GM23248 (cell line): ENCODE results near the gene PPP1R13B. TPM values are rescaled to one million over a fixed set of nuclear protein-coding genes. Genes with fewer than 3 reads are reported as not detected.

ENCODE experiments used
- DNase-seq: peaks from one replicate; pipeline ENCODE4 v3.0.0-alpha.2; 2015
- H2AFZ ChIP-seq: fragments of 200-600 bp; sonication (generic); 2 replicates; pipeline ENCODE4 v1.6.1; 2016; ENCODE audit warnings: antibody characterized with exemption
- H3F3A ChIP-seq: fragments of 200-600 bp; sonication (generic); 2 replicates; pipeline ENCODE4 v1.6.1; 2016; ENCODE audit warnings: mild to moderate bottlenecking, antibody characterized with exemption, mixed run types; ENCODE audit not compliant: insufficient read depth
- H3K27ac ChIP-seq: fragments of 200-600 bp; sonication (generic); 2 replicates; pipeline ENCODE4 v1.5.1; 2016; ENCODE audit warnings: mild to moderate bottlenecking
- H3K27me3 ChIP-seq: fragments of 200-600 bp; sonication (generic); replicated peaks from 2 replicates; pipeline ENCODE4 v1.6.1; 2016; ENCODE audit warnings: mild to moderate bottlenecking; ENCODE audit not compliant: insufficient read depth
- H3K36me3 ChIP-seq: fragments of 200-600 bp; sonication (generic); 2 replicates; pipeline ENCODE4 v1.6.1; 2016; ENCODE audit warnings: low read depth, mild to moderate bottlenecking
- H3K4me1 ChIP-seq: fragments of 200-600 bp; sonication (generic); 2 replicates; pipeline ENCODE4 v1.6.1; 2016; ENCODE audit warnings: mild to moderate bottlenecking; ENCODE audit not compliant: insufficient read depth
- H3K4me2 ChIP-seq: fragments of 200-600 bp; sonication (generic); one replicate; pipeline ENCODE4 v1.6.1; 2016; ENCODE audit warnings: mild to moderate bottlenecking; ENCODE audit not compliant: unreplicated experiment
- H3K4me3 ChIP-seq: fragments of 200-600 bp; sonication (generic); 2 replicates; pipeline ENCODE4 v1.5.1; 2016; ENCODE audit warnings: mild to moderate bottlenecking
- H3K79me2 ChIP-seq: fragments of 200-600 bp; sonication (generic); 2 replicates; pipeline ENCODE4 v1.6.1; 2016; ENCODE audit warnings: mild to moderate bottlenecking; ENCODE audit not compliant: insufficient read depth
- H3K9ac ChIP-seq: fragments of 200-600 bp; sonication (generic); 2 replicates; pipeline ENCODE4 v1.6.1; 2016; ENCODE audit warnings: mild to moderate bottlenecking
- H3K9me2 ChIP-seq: fragments of 200-600 bp; sonication (generic); 2 replicates; pipeline ENCODE4 v1.6.1; 2016; ENCODE audit warnings: mixed run types, mild to moderate bottlenecking, moderate library complexity; ENCODE audit not compliant: insufficient read depth
- H3K9me3 ChIP-seq: fragments of 200-600 bp; sonication (generic); one replicate; pipeline ENCODE4 v1.6.1; 2017; ENCODE audit warnings: low read depth
- H4K20me1 ChIP-seq: fragments of 200-600 bp; sonication (generic); 2 replicates; pipeline ENCODE4 v1.6.0; 2016; ENCODE audit not compliant: insufficient read depth
- EZH2 ChIP-seq: fragments of 200-600 bp; sonication (generic); IDR thresholded peaks from 2 replicates; pipeline ENCODE4 v1.6.1; 2018; ENCODE audit warnings: antibody characterized with exemption, mild to moderate bottlenecking; ENCODE audit not compliant: insufficient read depth, poor library complexity, severe bottlenecking
- EZH2phosphoT487 ChIP-seq: fragments of 200-600 bp; sonication (generic); IDR thresholded peaks from 2 replicates; pipeline ENCODE4 v1.6.1; 2018; ENCODE audit warnings: antibody characterized with exemption, moderate library complexity, mild to moderate bottlenecking, low read depth; ENCODE audit not compliant: insufficient read depth
- WGBS, 2 experiments: methylation state at CpG; one replicate each; pipeline ENCODE4 v1.1.6; 2015 to 2017; ENCODE audit warnings: low lambda C conversion rate in 2 of 2, low coverage in 1 of 2; ENCODE audit errors: missing lambda C conversion rate in 2 of 2; 5-methylcytosine and 5-hydroxymethylcytosine counted together
- in situ Hi-C: fragments of 300-500 bp; cut with MboI; formaldehyde crosslinking; loops from 2 replicates; pipeline ENCODE4 v1.15.0; 2020
- polyA plus RNA-seq: library from polyadenylated mRNA; unstranded; fragments of >200 nt; fragmentation: Nextera tagmentation; extraction: Ambion mirVana; gene quantifications from 2 replicates; pipeline ENCODE4 v1.2.1, GENCODE V29; 2016
- total RNA-seq: library from RNA; depleted of rRNA; stranded (reverse); fragments of >200 nt; shearing (Covaris generic); gene quantifications from 2 replicates; pipeline ENCODE4 v1.2.3, GENCODE V29; 2014

The PPP1R13B gene
- total and polyA plus RNA-seq, 2 experiments from 2014 or later, result 2.0 to 4.6 TPM

DNA sequence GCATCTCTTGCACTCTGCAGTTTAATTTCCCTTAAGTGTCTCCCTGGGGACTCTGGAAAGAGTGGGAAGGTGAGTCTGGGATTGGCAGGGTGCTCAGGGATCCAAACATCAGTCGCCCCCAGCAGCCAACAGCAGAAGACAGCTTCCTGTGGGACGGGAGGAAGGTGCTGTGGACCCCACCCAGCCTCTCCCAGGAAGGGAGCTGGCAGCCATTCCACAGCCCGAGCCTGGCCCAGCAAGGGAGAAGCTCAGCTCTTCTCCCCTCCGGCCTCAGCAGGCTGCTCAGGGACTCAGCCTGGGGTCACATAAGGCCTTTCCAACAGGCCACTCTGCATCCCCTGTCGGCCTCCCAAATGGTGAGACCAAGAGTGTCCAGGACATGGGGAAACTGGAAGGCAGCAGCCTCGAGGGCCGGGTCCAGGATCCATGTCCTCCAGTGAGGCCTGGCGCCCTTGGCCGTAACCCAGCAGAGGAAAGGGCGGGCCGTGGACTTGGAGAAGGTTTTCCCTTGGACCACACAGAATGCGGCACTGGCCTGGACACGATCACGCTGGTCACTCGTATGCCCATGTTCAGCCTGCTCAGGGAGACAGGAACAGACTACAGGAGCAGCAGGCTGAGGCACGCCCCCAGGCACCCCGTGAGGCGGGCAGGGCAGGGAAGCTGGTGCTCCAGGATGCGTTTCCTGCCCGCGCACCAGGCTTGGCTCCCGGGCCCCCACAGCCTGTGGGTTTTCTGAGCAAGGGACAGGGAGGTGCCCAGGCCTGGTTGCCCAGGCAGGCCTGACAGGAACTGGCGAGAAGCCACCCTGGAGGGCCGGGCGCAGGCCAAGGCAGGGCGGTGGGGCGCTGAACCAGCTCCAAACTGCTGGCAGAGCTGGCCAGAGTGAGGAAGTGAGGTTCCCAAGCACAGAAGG lies 135.6 kb downstream of the PPP1R13B start:
- no peaks in the 10 kb centered on the region; the same call in 1 of the 2 replicates for H3K36me3 ChIP-seq
- H2AFZ ChIP-seq, result no peak overlapping the region
- H3K27ac ChIP-seq, result no peak overlapping the region
- no peak overlapping the region for H3K4me2 ChIP-seq
- no peaks in the 10 kb centered on the region for H3K9me2 ChIP-seq
- peaks cover 8% of the 10 kb centered on the region for H3K79me2 ChIP-seq
- no peak for TF ChIP-seq EZH2
- no peak for TF ChIP-seq EZH2phosphoT487
- H3K9me3 ChIP-seq, result no peaks in the 10 kb centered on the region
- peaks cover 26% of the 10 kb centered on the region; the same call in 1 of the 2 replicates for H3F3A ChIP-seq
- WGBS, 2 experiments, result 49 to 53% methylated on average over 24 to 25 of the region's 27 CpGs
- no peak overlapping the region for H3K4me3 ChIP-seq
- peaks cover 12% of the 10 kb centered on the region; the same call in 1 of the 2 replicates for H3K4me1 ChIP-seq
- H3K9ac ChIP-seq, result no peak overlapping the region
- in situ Hi-C loops, result no loop called here
- H4K20me1 ChIP-seq, result no peaks in the 10 kb centered on the region
- H3K27me3 ChIP-seq, result no peaks in the 10 kb centered on the region
- peak; percentile 41 for DNase-seq

DNA sequence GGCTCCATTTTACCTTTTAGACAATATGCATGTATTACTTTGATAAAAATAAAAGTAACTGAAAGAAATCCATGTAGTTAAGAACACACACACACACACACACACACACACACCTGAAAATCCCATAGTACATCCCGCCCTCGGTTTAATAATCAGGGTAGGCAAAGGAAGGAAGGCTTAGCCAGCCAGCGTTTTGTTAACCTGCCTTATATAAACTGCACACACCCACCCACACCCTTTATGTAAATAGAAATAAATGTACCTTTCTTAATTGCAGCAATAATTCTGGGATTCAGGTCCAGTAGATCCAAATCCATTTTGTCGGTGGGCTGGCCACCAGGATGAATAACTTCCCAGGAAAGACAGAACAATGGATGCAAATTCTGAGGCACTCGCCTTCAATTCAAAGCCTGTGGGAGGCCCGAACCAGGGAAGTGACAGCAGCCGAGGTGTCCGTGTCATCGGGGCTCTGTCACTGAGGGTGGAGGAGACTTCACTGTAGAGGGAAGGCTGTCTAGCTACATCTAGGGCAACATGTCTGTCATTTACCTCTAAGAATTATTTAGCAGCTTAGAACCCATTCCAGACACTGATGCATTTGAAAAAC lies 136.5 kb downstream of the PPP1R13B start:
- H3K9me3 ChIP-seq, result no peaks in the 10 kb centered on the region
- no peak overlapping the region for H3K4me3 ChIP-seq
- H3K4me1 ChIP-seq, result peaks cover 9% of the 10 kb centered on the region; the same call in 1 of the 2 replicates
- H3K9me2 ChIP-seq, result no peaks in the 10 kb centered on the region
- no peaks in the 10 kb centered on the region for H3K27me3 ChIP-seq
- H4K20me1 ChIP-seq, result no peaks in the 10 kb centered on the region
- no peaks in the 10 kb centered on the region; the same call in 1 of the 2 replicates for H3K36me3 ChIP-seq
- no peak overlapping the region for H3K9ac ChIP-seq
- no peaks in the 10 kb centered on the region for H3K79me2 ChIP-seq
- H3K27ac ChIP-seq, result no peak overlapping the region
- H2AFZ ChIP-seq, result no peak overlapping the region
- H3F3A ChIP-seq, result peaks cover 26% of the 10 kb centered on the region; the same call in 1 of the 2 replicates
- TF ChIP-seq EZH2, result no peak
- no peak for TF ChIP-seq EZH2phosphoT487
- H3K4me2 ChIP-seq, result no peak overlapping the region
- in situ Hi-C loops, result no loop called here
- 57 to 64% methylated on average over 9 of the region's 9 CpGs for whole genome bisulfite sequencing, 2 experiments
- no peak for DNase-seq

- Histone ChIP-seq H3K4me2 (no peak overlapping the region), H4K20me1 (no peaks in the 10 kb centered on the region), H3K9ac (no peak overlapping the region), H3K79me2 (no peaks in the 10 kb centered on the region), H3K27me3 (no peaks in the 10 kb centered on the region), H3K9me2 (no peaks in the 10 kb centered on the region), H3K4me3 (no peak overlapping the region), H3K4me1 (peaks cover 9% of the 10 kb centered on the region; the same call in 1 of the 2 replicates), H3F3A (peaks cover 26% of the 10 kb centered on the region; the same call in 1 of the 2 replicates), H3K9me3 (no peaks in the 10 kb centered on the region), H3K27ac (no peak overlapping the region), H3K36me3 (no peaks in the 10 kb centered on the region; the same call in 1 of the 2 replicates), H2AFZ (no peak overlapping the region)
- 94 to 96% methylated on average over 15 of the region's 15 CpGs for WGBS, 2 experiments
- DNase-seq, result no peak
- TF ChIP-seq EZH2, result no peak
- TF ChIP-seq EZH2phosphoT487, result no peak
- in situ Hi-C loops, result no loop called here
These were observed 137.6 kb downstream of the PPP1R13B start for GRCh38 chr14:103709814-103710213.

DNA sequence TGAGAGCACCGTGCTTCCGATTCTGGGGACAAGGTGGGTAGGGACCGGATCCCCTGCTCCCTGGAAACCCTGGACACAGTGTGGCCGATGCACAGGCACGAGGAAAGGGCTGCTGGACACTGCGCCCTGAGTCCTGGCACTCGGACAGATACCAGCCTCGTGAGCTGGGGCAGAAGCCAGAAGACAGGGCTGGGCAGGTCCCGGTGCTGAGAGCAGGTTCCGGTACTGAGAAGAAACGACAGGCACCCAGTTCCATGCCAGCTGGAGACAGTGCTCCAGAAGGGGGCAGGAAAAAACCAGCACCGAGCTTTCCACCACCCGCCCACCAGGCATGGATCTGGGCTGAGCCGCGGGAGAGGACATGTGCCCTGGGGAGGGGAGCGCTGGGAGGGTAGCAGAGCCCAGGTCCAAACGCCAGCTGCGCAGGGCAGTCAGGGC lies 138.6 kb downstream of the PPP1R13B start:
- Histone ChIP-seq H3K79me2 (no peaks in the 10 kb centered on the region), H3K27me3 (no peaks in the 10 kb centered on the region), H3K4me1 (0 out of 2 replicates have a peak, but pooled peaks cover under 1% of the 10 kb centered on the region), H3K27ac (no peak overlapping the region), H3F3A (peaks cover 16% of the 10 kb centered on the region; the same call in 1 of the 2 replicates), H3K36me3 (peaks cover 4% of the 10 kb centered on the region; the same call in 1 of the 2 replicates), H3K4me3 (no peak overlapping the region), H3K9me3 (no peaks in the 10 kb centered on the region), H3K9ac (no peak overlapping the region), H3K4me2 (no peak overlapping the region), H2AFZ (no peak overlapping the region), H3K9me2 (no peaks in the 10 kb centered on the region), H4K20me1 (no peaks in the 10 kb centered on the region)
- TF ChIP-seq EZH2phosphoT487 (no peak), EZH2 (no peak)
- WGBS, 2 experiments, result 73 to 77% methylated on average over 18 of the region's 18 CpGs
- DNase-seq, result no peak
- in situ Hi-C loops, result no loop called here
